Astrocyte (in vitro differentiated cells and primary cell): Measurements from ENCODE around the gene COL4A4. TPM values are rescaled to one million over a fixed set of nuclear protein-coding genes. Genes with fewer than 3 reads are reported as not detected.

Experiments used
- DNase-seq: peaks from one replicate; pipeline ENCODE4 v3.0.0-alpha.2; 2010; ENCODE audit warnings: low read depth
- FAIRE-seq: peaks from 2 replicates; lab custom pipeline; 2011; peaks lifted over from hg19 to GRCh38; lab: Jason Lieb, UNC
- H2AFZ ChIP-seq: 2 replicates; pipeline ENCODE4 v1.6.0; 2012; ENCODE audit warnings: low read depth, low read length, inconsistent platforms
- H3K27ac ChIP-seq: 2 replicates; pipeline ENCODE4 v1.5.1; 2011; ENCODE audit warnings: low read depth, low read length, inconsistent platforms
- H3K27me3 ChIP-seq: 2 replicates; pipeline ENCODE4 v1.6.0; 2011; ENCODE audit warnings: low read length, inconsistent platforms; ENCODE audit not compliant: insufficient read depth
- H3K36me3 ChIP-seq: 2 replicates; pipeline ENCODE4 v1.5.1; 2011; ENCODE audit warnings: low read length, inconsistent platforms; ENCODE audit not compliant: insufficient read depth
- H3K4me1 ChIP-seq: 2 replicates; pipeline ENCODE4 v1.5.1; 2011; ENCODE audit warnings: low read length, inconsistent platforms; ENCODE audit not compliant: insufficient read depth
- H3K4me2 ChIP-seq: 2 replicates; pipeline ENCODE4 v1.6.0; 2012; ENCODE audit warnings: low read length, inconsistent platforms
- H3K4me3 ChIP-seq: 2 replicates; pipeline ENCODE4 v1.5.1; 2011; ENCODE audit warnings: low read depth, mild to moderate bottlenecking, low read length, inconsistent platforms; ENCODE audit not compliant: insufficient read depth
- H3K79me2 ChIP-seq: 2 replicates; pipeline ENCODE4 v1.6.0; 2012; ENCODE audit warnings: mild to moderate bottlenecking, low read length, inconsistent platforms; ENCODE audit not compliant: insufficient read depth
- H3K9ac ChIP-seq: 2 replicates; pipeline ENCODE4 v1.6.0; 2012; ENCODE audit warnings: mild to moderate bottlenecking, low read length, inconsistent platforms
- H3K9me3 ChIP-seq: 2 replicates; pipeline ENCODE4 v1.5.1; 2012; ENCODE audit warnings: low read depth, mild to moderate bottlenecking, low read length, inconsistent platforms; ENCODE audit not compliant: insufficient read depth
- H4K20me1 ChIP-seq: 2 replicates; pipeline ENCODE4 v1.6.0; 2012; ENCODE audit warnings: low read length, inconsistent platforms; ENCODE audit not compliant: insufficient read depth
- H3K27ac Mint-ChIP-seq: one replicate; pipeline ENCODE4 v1.8.0; 2021; ENCODE audit warnings: mild to moderate bottlenecking, mixed read lengths; ENCODE audit not compliant: unreplicated experiment
- H3K27me3 Mint-ChIP-seq: one replicate; pipeline ENCODE4 v1.8.0; 2021; ENCODE audit warnings: low read depth, mixed read lengths; ENCODE audit not compliant: unreplicated experiment
- H3K36me3 Mint-ChIP-seq: one replicate; pipeline ENCODE4 v1.8.0; 2021; ENCODE audit warnings: low read depth, mixed read lengths; ENCODE audit not compliant: unreplicated experiment
- H3K4me1 Mint-ChIP-seq: one replicate; pipeline ENCODE4 v1.8.0; 2021; ENCODE audit warnings: low read depth, mixed read lengths; ENCODE audit not compliant: unreplicated experiment
- H3K4me3 Mint-ChIP-seq: one replicate; pipeline ENCODE4 v1.8.0; 2021; ENCODE audit warnings: mild to moderate bottlenecking, moderate library complexity, mixed read lengths; ENCODE audit not compliant: unreplicated experiment
- H3K9me3 Mint-ChIP-seq: one replicate; pipeline ENCODE4 v1.8.0; 2021; ENCODE audit warnings: mild to moderate bottlenecking, mixed read lengths; ENCODE audit not compliant: unreplicated experiment
- CTCF ChIP-seq: IDR thresholded peaks from 2 replicates; pipeline ENCODE4 v1.5.1; 2011; ENCODE audit warnings: low read depth, mild to moderate bottlenecking, inconsistent platforms, low read length, moderate library complexity; ENCODE audit not compliant: insufficient read depth
- EZH2 ChIP-seq: IDR thresholded peaks from 2 replicates; pipeline ENCODE4 v1.6.1; 2012; ENCODE audit warnings: mild to moderate bottlenecking, low read length, inconsistent platforms; ENCODE audit not compliant: insufficient read depth
- total RNA-seq: library from RNA; stranded (reverse); gene quantifications from 2 replicates; pipeline ENCODE4 v1.2.1, GENCODE V29; 2021

Gene COL4A4
- total RNA-seq, 1 donor from 2014 or later = 0.36 TPM

GRCh38 chr2:227191367-227191766 is 27.4 kb upstream of the COL4A4 start:
- Histone ChIP-seq H3K79me2 (no peaks in the 10 kb centered on the region), H3K4me3 (no peak overlapping the region), H3K9ac (no peak overlapping the region), H3K36me3 (no peaks in the 10 kb centered on the region), H3K9me3 (no peaks in the 10 kb centered on the region), H3K4me1 (peaks cover 9% of the 10 kb centered on the region), H2AFZ (peak overlapping the region; percentile 4), H4K20me1 (no peaks in the 10 kb centered on the region), H3K4me2 (no peak overlapping the region), H3K27me3 (no peaks in the 10 kb centered on the region), H3K27ac (no peak overlapping the region)
- H3K36me3 Mint-ChIP-seq = no peaks in the 10 kb centered on the region
- H3K9me3 Mint-ChIP-seq = no peaks in the 10 kb centered on the region
- DNase-seq (peak; percentile 29), FAIRE-seq (no peak)
- H3K27ac Mint-ChIP-seq = no peak overlapping the region
- peaks cover 25% of the 10 kb centered on the region for H3K4me1 Mint-ChIP-seq
- TF ChIP-seq CTCF (no peak), EZH2 (no peak)
- H3K27me3 Mint-ChIP-seq = no peaks in the 10 kb centered on the region
- no peak overlapping the region for H3K4me3 Mint-ChIP-seq

- DNase-seq (peak; percentile 53), FAIRE-seq (no peak)
- Histone ChIP-seq H3K79me2 (no peaks in the 10 kb centered on the region), H3K4me2 (peak overlapping the region; percentile 72), H3K27me3 (no peaks in the 10 kb centered on the region), H3K4me1 (peaks cover 9% of the 10 kb centered on the region), H3K4me3 (no peak overlapping the region), H3K9ac (no peak overlapping the region), H4K20me1 (no peaks in the 10 kb centered on the region), H3K36me3 (no peaks in the 10 kb centered on the region), H3K9me3 (no peaks in the 10 kb centered on the region), H2AFZ (no peak overlapping the region), H3K27ac (no peak overlapping the region)
- no peaks in the 10 kb centered on the region for H3K9me3 Mint-ChIP-seq
- peak overlapping the region; percentile 79 for H3K27ac Mint-ChIP-seq
- H3K4me1 Mint-ChIP-seq = peaks cover 25% of the 10 kb centered on the region
- no peak overlapping the region for H3K4me3 Mint-ChIP-seq
- no peaks in the 10 kb centered on the region for H3K27me3 Mint-ChIP-seq
- TF ChIP-seq CTCF (no peak), EZH2 (no peak)
- H3K36me3 Mint-ChIP-seq = no peaks in the 10 kb centered on the region
These were observed 24.3 kb upstream of the COL4A4 start for GRCh38 chr2:227188292-227188691.

- no peaks in the 10 kb centered on the region for H3K9me3 ChIP-seq
- no peaks in the 10 kb centered on the region for H3K27me3 ChIP-seq
- no peaks in the 10 kb centered on the region for H3K9me3 Mint-ChIP-seq
- no peaks in the 10 kb centered on the region for H3K36me3 ChIP-seq
- TF ChIP-seq EZH2 (no peak), CTCF (no peak)
- FAIRE-seq (no peak), DNase-seq (no peak)
- H3K9ac ChIP-seq = no peak overlapping the region
- no peak overlapping the region for H2AFZ ChIP-seq
- H4K20me1 ChIP-seq = no peaks in the 10 kb centered on the region
- H3K27ac Mint-ChIP-seq = no peak overlapping the region
- H3K4me1 ChIP-seq = peaks cover 6% of the 10 kb centered on the region
- no peaks in the 10 kb centered on the region for H3K27me3 Mint-ChIP-seq
- H3K4me2 ChIP-seq = no peak overlapping the region
- no peak overlapping the region for H3K4me3 Mint-ChIP-seq
- no peak overlapping the region for H3K4me3 ChIP-seq
- no peak overlapping the region for H3K27ac ChIP-seq
- H3K36me3 Mint-ChIP-seq = no peaks in the 10 kb centered on the region
- peaks cover 22% of the 10 kb centered on the region for H3K4me1 Mint-ChIP-seq
- H3K79me2 ChIP-seq = no peaks in the 10 kb centered on the region
These were observed 22.7 kb upstream of the COL4A4 start for GRCh38 chr2:227186751-227187150.
